Measurements from ENCODE around the gene ATXN10. TPM values are rescaled to one million over a fixed set of nuclear protein-coding genes. Genes with fewer than 3 reads are reported as not detected.

The ATXN10 gene
- total and polyA plus RNA-seq, 2 experiments from 2014 or later: 99.0 to 163 TPM

GRCh38 chr22:45735273-45735672 lies 63.6 kb downstream of the ATXN10 start:
- no peaks in the 10 kb centered on the region for H3K27me3 ChIP-seq (ENCODE audit: insufficient read depth)
- H3K9me2 ChIP-seq (ENCODE audit: insufficient read depth): no peaks in the 10 kb centered on the region
- Mint-ChIP-seq H3K27me3 (ENCODE audit: insufficient read depth, low read depth, poor library complexity) (no peaks in the 10 kb centered on the region), H3K4me3 (no peak overlapping the region), H3K27ac (no peak overlapping the region), H3K36me3 (ENCODE audit: low read depth) (peaks cover 23% of the 10 kb centered on the region), H3K4me1 (peaks cover 6% of the 10 kb centered on the region; the same call in 1 of the 3 replicates), H3K9me3 (no peaks in the 10 kb centered on the region)
- no peaks in the 10 kb centered on the region; the same call in 1 of the 2 replicates for H3K79me2 ChIP-seq (replicated peaks; ENCODE audit: insufficient read depth)
- H3K4me3 ChIP-seq: no peak overlapping the region
- ATAC-seq (no peak), DNase-seq (ENCODE audit: low spot score) (no peak)
- H3K36me3 ChIP-seq (ENCODE audit: insufficient read depth): no peaks in the 10 kb centered on the region
- H4K20me1 ChIP-seq (replicated peaks; ENCODE audit: insufficient read depth): peaks cover 11% of the 10 kb centered on the region; the same call in 1 of the 2 replicates
- no peaks in the 10 kb centered on the region for H3K4me1 ChIP-seq (ENCODE audit: insufficient read depth)
- no peak overlapping the region for H3K4me2 ChIP-seq
- no peak overlapping the region for H2AFZ ChIP-seq
- no peak overlapping the region for H3K27ac ChIP-seq (ENCODE audit: low read depth)
- no peak for TF ChIP-seq JUNB (IDR thresholded peaks at IDR 0.05; ENCODE audit: unreplicated experiment)
- TF ChIP-seq EZH2phosphoT487 (IDR thresholded peaks at IDR 0.05; ENCODE audit: unreplicated experiment): no peak
- no peak for TF ChIP-seq CTCF (conservative IDR thresholded peaks at IDR 0.05; ENCODE audit: low read depth in 2 of 2)
- no peak for TF ChIP-seq NANOG (IDR thresholded peaks at IDR 0.05; ENCODE audit: borderline replicate concordance)
- no peak for TF ChIP-seq STAT1 (IDR thresholded peaks at IDR 0.05; ENCODE audit: unreplicated experiment)
- TF ChIP-seq ZNF331 (CRISPR knock-in tag; IDR thresholded peaks at IDR 0.05; ENCODE audit: low read depth): no peak
- no peak for TF ChIP-seq ETS1 (IDR thresholded peaks at IDR 0.05)
- no peak for TF ChIP-seq REST (IDR thresholded peaks at IDR 0.05; ENCODE audit: unreplicated experiment)
- TF ChIP-seq ZNF114 (CRISPR knock-in tag; IDR thresholded peaks at IDR 0.05): no peak
- TF ChIP-seq CREB1 (CRISPR knock-in tag; IDR thresholded peaks at IDR 0.05; ENCODE audit: low read depth): no peak
- no peak for TF ChIP-seq ZNF462 (CRISPR knock-in tag; IDR thresholded peaks at IDR 0.05)
- no peak for TF ChIP-seq EZH2 (IDR thresholded peaks at IDR 0.05; ENCODE audit: low read depth, unreplicated experiment)
- no peak for TF ChIP-seq POLR2AphosphoS5 (IDR thresholded peaks at IDR 0.05; ENCODE audit: low read depth)
- H3F3A ChIP-seq (replicated peaks; ENCODE audit: low read depth): no peaks in the 10 kb centered on the region

Measured in GM23338 (cell line).